Caco-2 (cell line): Measurements from ENCODE around the gene SIPA1. TPM values are rescaled to one million over a fixed set of nuclear protein-coding genes. Genes with fewer than 3 reads are reported as not detected.

Experiments used
- BruUV-seq: library from RNA; stranded (reverse); fragments of 400-500 nt; replicated peaks from 2 replicates; lab custom pipeline; 2021; lab: Mats Ljungman, UMichigan
- CTCF ChIA-PET: fragments of 300-600 bp; sonication (Branson Sonifier 250); formaldehyde crosslinking; loops from one replicate; lab custom pipeline; 2022; ENCODE audit warnings: antibody characterized with exemption; lab: Charles Lee
- POLR2A ChIA-PET: fragments of 300-600 bp; sonication (Branson Sonifier 250); formaldehyde crosslinking; loops from one replicate; lab custom pipeline; 2022; ENCODE audit warnings: antibody characterized with exemption; lab: Charles Lee
- DNase-seq, 2 experiments: peaks; one replicate each; pipeline versions ENCODE4 v3.0.0 to v3.0.0-alpha.2; 2020 to 2022
- H3K27me3 ChIP-seq: replicated peaks from 2 replicates; pipeline ENCODE4 v1.6.0; 2011; ENCODE audit warnings: low read length; ENCODE audit not compliant: control insufficient read depth, insufficient read depth
- H3K36me3 ChIP-seq: 2 replicates; pipeline ENCODE4 v1.5.1; 2011; ENCODE audit warnings: low read length; ENCODE audit not compliant: control insufficient read depth, insufficient read depth
- H3K4me1 ChIP-seq: fragments of 250-450 bp; sonication (Bioruptor Pico); 2 replicates; pipeline ENCODE4 v1.5.1; 2020; ENCODE audit warnings: mild to moderate bottlenecking
- H3K4me3 ChIP-seq: 2 replicates; pipeline ENCODE4 v1.5.1; 2011; ENCODE audit warnings: low read depth, mild to moderate bottlenecking, control low read depth, low read length
- H3K9me3 ChIP-seq: fragments of 250-450 bp; sonication (Bioruptor Pico); 2 replicates; pipeline ENCODE4 v1.5.1; 2020; ENCODE audit warnings: mild to moderate bottlenecking, moderate library complexity
- H3K27ac Mint-ChIP-seq: one replicate; pipeline ENCODE4 v1.8.0; 2022; ENCODE audit warnings: mixed read lengths; ENCODE audit not compliant: unreplicated experiment
- H3K27me3 Mint-ChIP-seq: one replicate; pipeline ENCODE4 v1.8.0; 2022; ENCODE audit warnings: mixed read lengths; ENCODE audit not compliant: insufficient read depth, unreplicated experiment
- H3K36me3 Mint-ChIP-seq: one replicate; pipeline ENCODE4 v1.8.0; 2022; ENCODE audit warnings: mild to moderate bottlenecking, mixed read lengths; ENCODE audit not compliant: insufficient read depth, unreplicated experiment
- H3K4me1 Mint-ChIP-seq: one replicate; pipeline ENCODE4 v1.8.0; 2022; ENCODE audit warnings: low read depth, mixed read lengths; ENCODE audit not compliant: unreplicated experiment
- H3K4me3 Mint-ChIP-seq: one replicate; pipeline ENCODE4 v1.8.0; 2022; ENCODE audit warnings: mild to moderate bottlenecking, moderate library complexity, mixed read lengths; ENCODE audit not compliant: unreplicated experiment
- H3K9me3 Mint-ChIP-seq: one replicate; pipeline ENCODE4 v1.8.0; 2022; ENCODE audit warnings: mixed read lengths; ENCODE audit not compliant: unreplicated experiment
- intact Hi-C: fragments of 100-400 bp; cut with micrococcal nuclease; formaldehyde crosslinking; loops from one replicate; pipeline ENCODE4 v1.10.0; 2022; ENCODE audit not compliant: unreplicated experiment
- total RNA-seq: library from RNA; stranded (reverse); gene quantifications from 2 replicates; pipeline ENCODE4 v1.2.3, GENCODE V29; 2022
- TF ChIP-seq, protein P1 (sequence below), 2 experiments: fragments of 200-600 bp in 1 of 2; IDR thresholded peaks; 1 replicate in 1 of 2; 2 replicates in 1 of 2; pipeline versions ENCODE4 v1.5.1 to v1.8.0; 2011 to 2022; ENCODE audit warnings: antibody characterized with exemption in 1 of 2, control low read depth in 1 of 2, inconsistent platforms in 1 of 2, low read depth in 1 of 2, low read length in 1 of 2, mild to moderate bottlenecking in 1 of 2, moderate library complexity in 1 of 2; ENCODE audit not compliant: insufficient read depth in 1 of 2, severe bottlenecking in 1 of 2, unreplicated experiment in 1 of 2

The SIPA1 gene
- total RNA-seq, 1 experiment from 2014 or later = 30.5 TPM

DNA sequence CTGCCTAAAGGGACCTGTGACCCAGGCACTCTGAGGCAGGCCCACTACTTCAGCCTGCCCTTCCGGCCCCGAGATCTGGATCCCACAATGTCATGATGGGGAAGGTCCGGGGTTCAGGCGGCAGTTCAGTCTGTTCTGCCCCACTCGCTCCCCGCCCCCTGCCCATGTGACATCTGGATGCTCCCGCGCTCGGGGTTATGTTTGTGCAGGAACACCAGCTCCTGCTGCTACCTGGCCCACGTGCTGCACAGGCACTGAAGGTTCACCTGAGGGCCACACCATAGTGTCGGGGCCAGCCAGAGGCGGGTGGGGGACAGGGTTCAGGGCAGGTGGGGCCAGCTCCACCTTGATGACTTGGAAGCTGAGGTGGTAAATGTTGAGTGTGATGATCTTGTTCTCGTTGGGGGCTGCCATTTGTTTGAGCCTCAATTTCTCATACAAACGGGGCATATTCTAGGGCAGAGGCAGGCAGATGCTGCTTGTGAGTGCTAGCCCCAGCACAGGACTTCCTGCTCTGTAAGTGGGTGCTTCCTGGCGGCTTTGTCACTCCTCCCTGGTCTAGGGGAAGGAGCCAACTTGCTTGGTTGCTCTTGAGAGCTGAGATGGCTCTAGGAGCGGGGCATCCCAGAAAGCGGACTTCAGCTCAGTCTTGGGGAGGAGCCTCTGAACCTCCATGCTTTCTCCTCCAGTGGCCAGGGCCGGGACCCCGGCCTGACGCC is 4.4 kb upstream of the SIPA1 start:
- TF ChIP-seq, protein P1, sequence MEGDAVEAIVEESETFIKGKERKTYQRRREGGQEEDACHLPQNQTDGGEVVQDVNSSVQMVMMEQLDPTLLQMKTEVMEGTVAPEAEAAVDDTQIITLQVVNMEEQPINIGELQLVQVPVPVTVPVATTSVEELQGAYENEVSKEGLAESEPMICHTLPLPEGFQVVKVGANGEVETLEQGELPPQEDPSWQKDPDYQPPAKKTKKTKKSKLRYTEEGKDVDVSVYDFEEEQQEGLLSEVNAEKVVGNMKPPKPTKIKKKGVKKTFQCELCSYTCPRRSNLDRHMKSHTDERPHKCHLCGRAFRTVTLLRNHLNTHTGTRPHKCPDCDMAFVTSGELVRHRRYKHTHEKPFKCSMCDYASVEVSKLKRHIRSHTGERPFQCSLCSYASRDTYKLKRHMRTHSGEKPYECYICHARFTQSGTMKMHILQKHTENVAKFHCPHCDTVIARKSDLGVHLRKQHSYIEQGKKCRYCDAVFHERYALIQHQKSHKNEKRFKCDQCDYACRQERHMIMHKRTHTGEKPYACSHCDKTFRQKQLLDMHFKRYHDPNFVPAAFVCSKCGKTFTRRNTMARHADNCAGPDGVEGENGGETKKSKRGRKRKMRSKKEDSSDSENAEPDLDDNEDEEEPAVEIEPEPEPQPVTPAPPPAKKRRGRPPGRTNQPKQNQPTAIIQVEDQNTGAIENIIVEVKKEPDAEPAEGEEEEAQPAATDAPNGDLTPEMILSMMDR (IDR thresholded peaks at IDR 0.05; ENCODE audit: insufficient read depth in 1 of 2, low read depth in 1 of 2, low read length in 1 of 2, severe bottlenecking in 1 of 2, unreplicated experiment in 1 of 2) = no peak
- Histone ChIP-seq H3K4me3 (no peak overlapping the region), H3K36me3 (peaks cover 6% of the 10 kb centered on the region), H3K27me3 (no peaks in the 10 kb centered on the region), H3K9me3 (no peaks in the 10 kb centered on the region), H3K4me1 (no peaks in the 10 kb centered on the region)
- ChIA-PET POLR2A (no interaction called here), CTCF (no interaction called here)
- no peak for DNase-seq
- peaks cover 44% of the 10 kb centered on the region for H3K36me3 Mint-ChIP-seq
- H3K27me3 Mint-ChIP-seq = no peaks in the 10 kb centered on the region
- intact Hi-C loops = no loop called here
- no peak overlapping the region for H3K27ac Mint-ChIP-seq
- H3K4me1 Mint-ChIP-seq = no peaks in the 10 kb centered on the region
- no peak overlapping the region for H3K4me3 Mint-ChIP-seq
- BruUV-seq = no TSS peak
- H3K9me3 Mint-ChIP-seq = no peaks in the 10 kb centered on the region

DNA sequence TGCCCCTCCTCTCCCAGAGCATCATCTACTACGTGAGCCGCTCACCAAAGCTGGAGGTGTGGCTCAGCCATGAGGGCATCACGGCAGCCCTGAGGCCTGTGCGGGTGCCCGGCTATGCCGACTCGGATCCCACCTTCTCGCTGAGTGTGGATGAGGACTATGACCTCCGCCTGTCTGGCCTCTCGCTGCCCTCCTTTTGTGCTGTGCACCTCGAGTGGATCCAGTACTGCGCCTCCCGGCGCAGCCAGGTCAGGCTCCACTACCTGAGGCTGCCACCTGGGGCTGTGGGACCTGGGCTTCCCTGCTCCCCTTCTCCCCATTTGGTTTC is 3.8 kb upstream of the SIPA1 start:
- BruUV-seq = no TSS peak
- no peak overlapping the region for H3K4me3 Mint-ChIP-seq
- no peaks in the 10 kb centered on the region for H3K4me1 Mint-ChIP-seq
- DNase-seq = no peak
- CTCF ChIA-PET = no interaction called here
- Histone ChIP-seq H3K4me3 (no peak overlapping the region), H3K4me1 (no peaks in the 10 kb centered on the region), H3K27me3 (no peaks in the 10 kb centered on the region), H3K36me3 (peaks cover 6% of the 10 kb centered on the region), H3K9me3 (no peaks in the 10 kb centered on the region)
- H3K9me3 Mint-ChIP-seq = no peaks in the 10 kb centered on the region
- intact Hi-C loops = no loop called here
- H3K27ac Mint-ChIP-seq = no peak overlapping the region
- POLR2A ChIA-PET = no interaction called here
- TF ChIP-seq, protein P1 (IDR thresholded peaks at IDR 0.05; ENCODE audit: insufficient read depth in 1 of 2, low read depth in 1 of 2, low read length in 1 of 2, severe bottlenecking in 1 of 2, unreplicated experiment in 1 of 2) = no peak
- no peaks in the 10 kb centered on the region for H3K27me3 Mint-ChIP-seq
- peaks cover 41% of the 10 kb centered on the region for H3K36me3 Mint-ChIP-seq

DNA sequence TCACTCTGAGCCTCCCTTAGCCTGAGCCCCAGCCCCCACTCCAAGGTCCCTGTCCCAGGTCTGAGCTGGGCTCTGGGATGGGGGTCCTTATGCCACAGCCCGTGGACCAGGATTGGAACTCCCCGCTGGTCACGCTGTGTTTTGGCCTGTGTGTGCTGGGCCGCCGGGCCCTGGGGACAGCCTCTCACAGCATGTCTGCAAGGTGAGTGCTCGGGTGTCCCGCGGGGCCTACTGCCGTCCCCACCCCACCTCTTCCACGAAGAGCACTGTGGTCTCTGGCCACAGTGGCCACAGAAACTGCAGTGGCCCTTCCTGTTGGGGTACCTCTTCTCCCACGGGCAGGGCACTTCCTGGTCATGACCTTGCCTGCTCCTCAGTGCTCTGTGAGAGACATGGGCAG is 3.5 kb upstream of the SIPA1 start:
- Mint-ChIP-seq H3K4me1 (no peaks in the 10 kb centered on the region), H3K27me3 (no peaks in the 10 kb centered on the region), H3K4me3 (no peak overlapping the region), H3K36me3 (peaks cover 41% of the 10 kb centered on the region), H3K27ac (no peak overlapping the region), H3K9me3 (no peaks in the 10 kb centered on the region)
- ChIA-PET POLR2A (no interaction called here), CTCF (no interaction called here)
- no peaks in the 10 kb centered on the region for H3K9me3 ChIP-seq
- H3K36me3 ChIP-seq = peaks cover 6% of the 10 kb centered on the region
- no peak for DNase-seq
- no peak overlapping the region for H3K4me3 ChIP-seq
- no peaks in the 10 kb centered on the region for H3K27me3 ChIP-seq
- TF ChIP-seq, protein P1 (IDR thresholded peaks at IDR 0.05; ENCODE audit: insufficient read depth in 1 of 2, low read depth in 1 of 2, low read length in 1 of 2, severe bottlenecking in 1 of 2, unreplicated experiment in 1 of 2) = no peak
- BruUV-seq = no TSS peak
- no peaks in the 10 kb centered on the region for H3K4me1 ChIP-seq
- intact Hi-C loops = no loop called here
